ENCODE measurements around the gene DCTD. TPM values are rescaled to one million over a fixed set of nuclear protein-coding genes. Genes with fewer than 3 reads are reported as not detected.

The DCTD gene
- total RNA-seq, 3 donors from 2014 or later = 53.3 to 63.7 (median 55.4) TPM

DNA sequence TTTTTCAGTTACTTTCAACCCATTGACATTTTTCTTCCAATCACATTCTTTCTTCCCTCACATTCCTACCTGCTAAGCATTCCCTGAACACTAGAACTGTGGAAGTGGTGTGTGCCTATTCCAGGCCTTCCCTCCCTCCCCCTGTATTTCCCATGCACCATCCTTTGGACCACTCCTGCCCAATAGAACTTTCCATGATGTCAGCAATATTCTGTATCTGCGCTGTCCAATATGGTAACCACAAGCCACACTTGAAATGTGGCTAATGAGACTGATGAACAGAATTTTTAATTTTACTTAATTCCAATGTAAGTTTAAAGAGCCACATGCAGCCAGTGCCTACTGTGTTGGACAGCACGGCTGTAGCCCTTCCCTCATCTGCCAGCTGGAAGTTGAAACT is 57.5 kb downstream of the DCTD start:
- ATAC-seq (no peak), DNase-seq (no peak)
- Histone ChIP-seq H3K4me3 (no peak overlapping the region), H3K9me3 (no peaks in the 10 kb centered on the region), H3K36me3 (ENCODE audit: low read depth) (no peaks in the 10 kb centered on the region), H3K4me1 (ENCODE audit: low read depth) (no peaks in the 10 kb centered on the region)
- intact Hi-C loops (cut with DNase I, micrococcal nuclease) = no loop called here
- TF ChIP-seq, protein P1, sequence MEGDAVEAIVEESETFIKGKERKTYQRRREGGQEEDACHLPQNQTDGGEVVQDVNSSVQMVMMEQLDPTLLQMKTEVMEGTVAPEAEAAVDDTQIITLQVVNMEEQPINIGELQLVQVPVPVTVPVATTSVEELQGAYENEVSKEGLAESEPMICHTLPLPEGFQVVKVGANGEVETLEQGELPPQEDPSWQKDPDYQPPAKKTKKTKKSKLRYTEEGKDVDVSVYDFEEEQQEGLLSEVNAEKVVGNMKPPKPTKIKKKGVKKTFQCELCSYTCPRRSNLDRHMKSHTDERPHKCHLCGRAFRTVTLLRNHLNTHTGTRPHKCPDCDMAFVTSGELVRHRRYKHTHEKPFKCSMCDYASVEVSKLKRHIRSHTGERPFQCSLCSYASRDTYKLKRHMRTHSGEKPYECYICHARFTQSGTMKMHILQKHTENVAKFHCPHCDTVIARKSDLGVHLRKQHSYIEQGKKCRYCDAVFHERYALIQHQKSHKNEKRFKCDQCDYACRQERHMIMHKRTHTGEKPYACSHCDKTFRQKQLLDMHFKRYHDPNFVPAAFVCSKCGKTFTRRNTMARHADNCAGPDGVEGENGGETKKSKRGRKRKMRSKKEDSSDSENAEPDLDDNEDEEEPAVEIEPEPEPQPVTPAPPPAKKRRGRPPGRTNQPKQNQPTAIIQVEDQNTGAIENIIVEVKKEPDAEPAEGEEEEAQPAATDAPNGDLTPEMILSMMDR (IDR thresholded peaks at IDR 0.05) = no peak

DNA sequence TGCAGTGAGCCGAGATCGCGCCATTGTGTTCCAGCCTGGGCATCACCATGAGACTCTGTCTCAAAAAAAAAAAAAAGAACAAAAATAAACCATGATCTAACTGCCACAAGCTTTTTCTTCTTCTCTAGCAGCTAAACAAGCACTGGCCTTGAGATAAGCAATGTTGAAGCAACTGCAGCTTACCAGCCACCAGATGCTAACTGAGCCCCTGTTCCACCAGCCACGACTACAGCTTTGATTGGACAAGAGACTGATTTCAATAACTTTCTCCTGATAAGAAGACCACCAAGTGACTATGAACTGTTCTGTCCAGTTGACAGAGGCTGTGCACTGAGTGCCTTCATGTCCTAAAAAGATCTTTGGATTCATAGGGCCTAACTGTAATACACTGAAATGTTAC is 58.5 kb downstream of the DCTD start:
- TF ChIP-seq, protein P1 (IDR thresholded peaks at IDR 0.05) = no peak
- intact Hi-C loops (cut with DNase I, micrococcal nuclease) = no loop called here
- no peaks in the 10 kb centered on the region for H3K36me3 ChIP-seq (ENCODE audit: low read depth)

GRCh38 chr4:182856862-182857261 is 60.3 kb downstream of the DCTD start:
- Histone ChIP-seq H3K4me1 (ENCODE audit: low read depth) (no peaks in the 10 kb centered on the region), H3K36me3 (ENCODE audit: low read depth) (no peaks in the 10 kb centered on the region), H3K9me3 (peaks cover 3% of the 10 kb centered on the region), H3K4me3 (no peak overlapping the region)
- ATAC-seq = no peak
- no peak for DNase-seq
- intact Hi-C loops (cut with DNase I, micrococcal nuclease) = no loop called here
- TF ChIP-seq, protein P1 (IDR thresholded peaks at IDR 0.05) = no peak

More for the DNA sequence above, 58.5 kb downstream of the DCTD start:
- Histone ChIP-seq H3K9me3 (peaks cover 3% of the 10 kb centered on the region), H3K4me1 (ENCODE audit: low read depth) (no peaks in the 10 kb centered on the region), H3K4me3 (no peak overlapping the region)
- DNase-seq (no peak), ATAC-seq (no peak)

DNA sequence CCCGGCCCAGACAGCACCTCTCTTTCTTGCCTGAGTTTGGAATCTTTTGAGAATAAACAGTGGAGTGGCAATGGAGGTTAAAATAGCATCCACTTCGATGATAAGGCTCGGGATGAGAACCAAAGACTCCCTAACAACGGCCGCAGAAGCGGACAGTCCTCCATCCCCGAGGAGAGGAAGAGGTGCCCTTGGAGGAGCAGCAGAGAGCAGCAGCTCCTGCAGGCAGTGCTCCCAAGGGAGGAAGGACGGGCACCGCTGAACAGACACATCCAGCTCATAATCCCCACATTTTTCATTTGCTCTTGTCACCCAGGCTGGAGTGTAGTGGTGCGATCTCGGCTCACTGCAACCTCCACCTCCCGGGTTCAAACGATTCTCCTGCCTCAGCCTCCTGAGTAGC is 61.3 kb downstream of the DCTD start:
- H3K36me3 ChIP-seq (ENCODE audit: low read depth) = no peaks in the 10 kb centered on the region
- TF ChIP-seq, protein P1 (IDR thresholded peaks at IDR 0.05) = no peak
- peaks cover 3% of the 10 kb centered on the region for H3K9me3 ChIP-seq
- no peak for DNase-seq
- no peaks in the 10 kb centered on the region for H3K4me1 ChIP-seq (ENCODE audit: low read depth)
- H3K4me3 ChIP-seq = no peak overlapping the region
- intact Hi-C loops (cut with DNase I, micrococcal nuclease) = no loop called here
- ATAC-seq = no peak

DNA sequence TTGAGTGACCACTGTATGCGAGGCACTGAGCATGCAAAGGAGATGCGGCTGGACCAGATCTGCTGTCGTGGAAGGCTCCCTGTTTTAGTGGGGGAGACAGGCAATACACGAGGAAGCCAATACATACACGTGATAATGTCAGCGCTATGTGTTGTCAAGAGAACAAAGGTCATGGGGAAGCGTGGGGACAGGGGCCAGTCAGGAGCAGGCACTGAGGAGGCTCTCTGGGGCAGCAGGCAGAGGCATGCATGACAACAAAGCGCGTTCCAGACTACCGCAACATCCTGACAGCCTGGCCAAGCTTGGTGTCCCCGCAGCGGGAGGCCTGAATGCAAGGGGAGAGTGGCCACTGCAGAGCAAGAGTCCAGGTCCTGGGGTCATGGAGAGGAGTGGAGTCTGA is 61.9 kb downstream of the DCTD start:
- intact Hi-C loops (cut with DNase I, micrococcal nuclease) = no loop called here
- Histone ChIP-seq H3K36me3 (ENCODE audit: low read depth) (no peaks in the 10 kb centered on the region), H3K4me1 (ENCODE audit: low read depth) (no peaks in the 10 kb centered on the region), H3K4me3 (no peak overlapping the region), H3K9me3 (peaks cover 3% of the 10 kb centered on the region)
- no peak for ATAC-seq
- no peak for DNase-seq
- TF ChIP-seq, protein P1 (IDR thresholded peaks at IDR 0.05) = no peak

- TF ChIP-seq, protein P1 (IDR thresholded peaks at IDR 0.05) = no peak
- DNase-seq (no peak), ATAC-seq (no peak)
Measured at GRCh38 chr4:182854466-182854865, 62.7 kb downstream of the DCTD start.

More at GRCh38 chr4:182854466-182854865, 62.7 kb downstream of the DCTD start:
- no peaks in the 10 kb centered on the region for H3K36me3 ChIP-seq (ENCODE audit: low read depth)
- no peak overlapping the region for H3K4me3 ChIP-seq
- peaks cover 3% of the 10 kb centered on the region for H3K9me3 ChIP-seq
- intact Hi-C loops (cut with DNase I, micrococcal nuclease) = no loop called here
- no peaks in the 10 kb centered on the region for H3K4me1 ChIP-seq (ENCODE audit: low read depth)

All from mucosa of descending colon (tissue), 3 donors.